Transverse colon (tissue), 4 donors: ENCODE results near the gene HPX. TPM values are rescaled to one million over a fixed set of nuclear protein-coding genes. Genes with fewer than 3 reads are reported as not detected.

ENCODE experiments used
- DNase-seq: peaks from one replicate; pipeline ENCODE4 v3.0.0-alpha.2; 2019
- H3K27ac ChIP-seq, 4 donors: fragments of 200-600 bp; sonication (generic); 2 replicates each; pipeline ENCODE4 v1.5.1; 2016 to 2018; ENCODE audit warnings: inconsistent platforms in 4 of 4
- H3K27me3 ChIP-seq: fragments of 200-600 bp; sonication (generic); 2 replicates; pipeline ENCODE4 v1.5.1; 2017; ENCODE audit warnings: inconsistent platforms
- H3K36me3 ChIP-seq, 4 donors: fragments of 200-600 bp; sonication (generic); 2 replicates each; pipeline ENCODE4 v1.5.1; 2017 to 2019; ENCODE audit warnings: inconsistent platforms in 4 of 4
- H3K4me1 ChIP-seq, 4 donors: fragments of 200-600 bp; sonication (generic); 2 replicates each; pipeline ENCODE4 v1.5.1; 2017 to 2020; ENCODE audit warnings: inconsistent platforms in 4 of 4
- H3K4me3 ChIP-seq, 4 donors: fragments of 200-600 bp; sonication (generic); 1 replicate in 1 of 4; 2 replicates in 3 of 4; pipeline versions ENCODE4 v1.5.1 to v1.6.1; 2017 to 2019; ENCODE audit warnings: inconsistent platforms in 4 of 4
- H3K9me3 ChIP-seq, 2 donors: fragments of 200-600 bp; sonication (generic); 2 replicates each; pipeline ENCODE4 v1.5.1; 2017 to 2019; ENCODE audit warnings: inconsistent platforms in 2 of 2
- CTCF ChIP-seq, 5 experiments: fragments of 200-600 bp in 3 of 5; fragments of 450-650 bp in 2 of 5; sonication (generic) in 3 of 5; IDR thresholded peaks; 1 replicate in 2 of 5; 2 replicates in 3 of 5; pipeline ENCODE4 v1.5.1; 2016 to 2017; ENCODE audit warnings: antibody characterized with exemption in 5 of 5, inconsistent platforms in 3 of 5, mild to moderate bottlenecking in 2 of 5, moderate library complexity in 1 of 5
- EP300 ChIP-seq: sonication (generic); formaldehyde crosslinking; IDR thresholded peaks from one replicate; pipeline ENCODE4 v1.6.1; 2017; ENCODE audit warnings: antibody characterized with exemption, low read depth
- POLR2A ChIP-seq: fragments of 450-650 bp; IDR thresholded peaks from one replicate; pipeline ENCODE4 v1.6.1; 2016; ENCODE audit warnings: antibody characterized with exemption, mild to moderate bottlenecking, moderate library complexity
- POLR2AphosphoS5 ChIP-seq, 3 donors: sonication (generic); formaldehyde crosslinking; IDR thresholded peaks; one replicate each; pipeline ENCODE4 v1.6.1; 2016; ENCODE audit warnings: antibody characterized with exemption in 3 of 3
- WGBS, 2 donors: methylation state at CpG; one replicate each; pipeline ENCODE4 v1.1.5; 2018; ENCODE audit warnings: low coverage in 1 of 2; 5-methylcytosine and 5-hydroxymethylcytosine counted together
- in situ Hi-C, 4 donors: fragments of 200-750 bp; cut with MboI; loops; one replicate each; pipeline versions ENCODE4 v1.15.0 to v1.15.1; 2017; ENCODE audit warnings: low sequenced_read_pairs in 3 of 4, low pct_ligation_motif_present in 1 of 4, low pct_unique_long_range_greater_than_20kb in 1 of 4
- intact Hi-C: fragments of 100-400 bp; cut with DNase I; formaldehyde crosslinking; loops from one replicate; pipeline ENCODE4 v1.15.1; 2023; ENCODE audit warnings: low total_unique reads
- total RNA-seq, 4 donors: library from RNA; depleted of rRNA; stranded (reverse); fragments of >200 nt; gene quantifications; one replicate each; pipeline ENCODE4 v1.1.0, GENCODE V29; 2016

Gene HPX
- 1 to 10 TPM in 2 of 4 donors, not detected in 2; 1.8 to 4.6 TPM for total RNA-seq

GRCh38 chr11:6440906-6441358 is at the start of gene HPX:
TSS of gene HPX (minus strand) at chr11:6440987. CDS start at chr11:6440963, 24 bp downstream.
- in situ Hi-C loops (loop anchor here in 3 of 4 donors (5.0 to 10.0 kb wide), 4 partner anchors 56 to 66 kb away; no protein-coding TSS in a partner anchor), intact Hi-C loops (no loop called here)
- Histone ChIP-seq H3K4me3 (no peak within 1 kb of the TSS), H3K4me1 (no peaks in the 10 kb centered on the region), H3K27ac (no peak within 1 kb of the TSS), H3K9me3 (no peaks in the 10 kb centered on the region), H3K27me3 (no peaks in the 10 kb centered on the region), H3K36me3 (no peaks in the 10 kb centered on the region)
- WGBS, 2 donors = 81% methylated on average over 3 of the region's 3 CpGs; no CpG with 5 or more reads in 1 of the 2 donors
- no peak for DNase-seq
- TF ChIP-seq POLR2A (no peak), CTCF (IDR thresholded peaks at IDR 0.05) (no peak), POLR2AphosphoS5 (IDR thresholded peaks at IDR 0.05) (no peak), EP300 (no peak)

- Histone ChIP-seq H3K36me3 (peaks cover 0 to 6% (median 0%) of the 10 kb centered on the region in 4 donors), H3K4me3 (no peak overlapping the region), H3K9me3 (no peaks in the 10 kb centered on the region), H3K4me1 (peaks cover 0 to 43% (median 21%) of the 10 kb centered on the region in 4 donors), H3K27me3 (no peaks in the 10 kb centered on the region), H3K27ac (peak overlapping the region; percentile 27 to 79 (median 56))
- DNase-seq = no peak
- TF ChIP-seq POLR2AphosphoS5 (IDR thresholded peaks at IDR 0.05) (no peak), CTCF (IDR thresholded peaks at IDR 0.05) (no peak), POLR2A (no peak), EP300 (no peak)
- WGBS, 2 donors = 35 to 64% methylated on average over 2 to 4 of the region's 4 CpGs
- in situ Hi-C loops (loop anchor here in 1 of 4 donors (10.0 kb wide), 1 partner anchor 255 kb away; the partner anchor contains the start of genes CNGA4 and FHIP1B), intact Hi-C loops (no loop called here)
Observed at GRCh38 chr11:6489306-6489705, 48.5 kb upstream of the HPX start.

- in situ Hi-C loops (loop anchor here in 1 of 4 donors (10.0 kb wide), 1 partner anchor 254 kb away; the partner anchor contains the start of genes CNGA4 and FHIP1B), intact Hi-C loops (no loop called here)
- Histone ChIP-seq H3K4me1 (peaks cover 0 to 43% (median 21%) of the 10 kb centered on the region in 4 donors), H3K36me3 (peaks cover 0 to 6% (median 0%) of the 10 kb centered on the region in 4 donors), H3K9me3 (no peaks in the 10 kb centered on the region), H3K27ac (peak overlapping the region; percentile 27 to 79 (median 56)), H3K27me3 (no peaks in the 10 kb centered on the region), H3K4me3 (no peak overlapping the region)
- 60 to 87% methylated on average over 1 to 3 of the region's 3 CpGs for WGBS, 2 donors
- no peak for DNase-seq
- no peak for TF ChIP-seq EP300
- no peak for TF ChIP-seq POLR2AphosphoS5 (IDR thresholded peaks at IDR 0.05)
- TF ChIP-seq POLR2A = no peak
- TF ChIP-seq CTCF (IDR thresholded peaks at IDR 0.05) = no peak
Observed at GRCh38 chr11:6488821-6489220, 48.0 kb upstream of the HPX start.

- H3K4me3 ChIP-seq = no peak overlapping the region
- WGBS, 2 donors = 79% methylated on average over 6 of the region's 6 CpGs; no CpG with 5 or more reads in 1 of the 2 donors
- H3K27me3 ChIP-seq = no peaks in the 10 kb centered on the region
- intact Hi-C loops = no loop called here
- H3K27ac ChIP-seq = peak overlapping the region in 3 of 4 donors; percentile 27 to 79 (median 63)
- TF ChIP-seq CTCF (IDR thresholded peaks at IDR 0.05) = no peak
- no peak for TF ChIP-seq EP300
- TF ChIP-seq POLR2A = no peak
- no peak for TF ChIP-seq POLR2AphosphoS5 (IDR thresholded peaks at IDR 0.05)
- H3K4me1 ChIP-seq = peaks cover 2 to 48% (median 23%) of the 10 kb centered on the region in 4 donors
- no peaks in the 10 kb centered on the region for H3K9me3 ChIP-seq
- in situ Hi-C loops = loop anchor here in 1 of 4 donors (10.0 kb wide), 1 partner anchor 254 kb away; the partner anchor contains the start of genes CNGA4 and FHIP1B
- peaks cover 0 to 6% (median 0%) of the 10 kb centered on the region in 4 donors for H3K36me3 ChIP-seq
- DNase-seq = no peak
Observed at GRCh38 chr11:6488342-6488741, 47.6 kb upstream of the HPX start.
